Left ventricle myocardium inferior (tissue), 1 donor: ENCODE data around the gene RPA3. TPM values are rescaled to one million over a fixed set of nuclear protein-coding genes. Genes with fewer than 3 reads are reported as not detected.
A peak's percentile ranks its signal among the peaks of the same experiment; 100 is the strongest.

Source experiments
- DNase-seq: peaks from one replicate; pipeline ENCODE4 v3.0.0-alpha.2; 2020
- H3K27ac ChIP-seq: fragments of 200-600 bp; replicated peaks from 2 replicates; pipeline ENCODE4 v1.8.0; 2021
- H3K27me3 ChIP-seq: fragments of 200-600 bp; 2 replicates; pipeline ENCODE4 v1.8.0; 2021; ENCODE audit warnings: low read depth
- H3K36me3 ChIP-seq: fragments of 200-600 bp; 2 replicates; pipeline ENCODE4 v1.8.0; 2021
- H3K4me1 ChIP-seq: fragments of 200-600 bp; 2 replicates; pipeline ENCODE4 v1.8.0; 2021
- H3K4me3 ChIP-seq: fragments of 200-600 bp; 2 replicates; pipeline ENCODE4 v1.8.0; 2021; ENCODE audit warnings: mild to moderate bottlenecking, moderate library complexity
- H3K9me3 ChIP-seq: fragments of 200-600 bp; replicated peaks from 2 replicates; pipeline ENCODE4 v1.8.0; 2021
- intact Hi-C: fragments of 100-400 bp; cut with micrococcal nuclease; formaldehyde crosslinking; loops from one replicate; pipeline ENCODE4 v1.11.0; 2022
- total RNA-seq: library from RNA; stranded (reverse); fragmentation: NEBNext Ultra II Directional; extraction: Animal tissue kit (Norgen Biotek cat#: 25700); gene quantifications from one replicate; pipeline ENCODE4 v1.2.1, GENCODE V29; 2021
- TF ChIP-seq, protein P1 (sequence below): fragments of 200-600 bp; IDR thresholded peaks from 2 replicates; pipeline ENCODE4 v1.8.0; 2021; ENCODE audit warnings: antibody characterized with exemption, mild to moderate bottlenecking, borderline replicate concordance
- donor health status: DM: no; HTN: yes; CAD: no; lungs with severe emphysema.

Gene RPA3
- total RNA-seq, 1 donor from 2014 or later, result 21.1 TPM

DNA sequence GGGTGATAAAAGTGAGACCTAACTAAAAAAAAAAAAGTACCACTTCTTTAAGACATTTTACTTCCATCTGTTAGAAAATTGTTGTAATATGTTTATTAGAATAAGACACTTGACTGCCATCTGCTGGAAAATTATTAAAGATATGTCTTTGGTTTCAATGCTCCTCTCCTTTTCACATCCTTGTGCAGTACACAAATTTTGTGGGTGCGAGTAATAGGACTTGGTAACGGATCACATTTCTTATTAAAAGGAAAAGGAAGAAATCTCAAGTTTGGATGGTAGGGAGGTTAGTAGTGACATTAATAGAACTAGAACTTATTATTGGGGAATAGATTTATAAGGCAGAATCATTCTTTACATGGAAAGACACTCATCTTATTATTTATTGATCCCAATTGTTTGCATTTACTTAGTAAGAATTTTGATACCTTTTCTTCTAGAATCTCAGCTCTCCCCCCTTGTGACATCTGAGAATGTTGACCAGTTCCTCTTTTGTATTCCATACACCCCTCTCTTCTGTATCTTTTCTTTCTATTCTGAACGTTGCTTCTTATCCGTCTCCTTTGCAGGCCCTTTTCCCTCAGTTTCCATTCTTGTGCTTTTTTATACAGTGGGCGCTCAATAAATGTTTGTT lies 43.0 kb upstream of the RPA3 start:
- H3K27ac ChIP-seq, result peak overlapping the region; percentile 76
- TF ChIP-seq, protein P1, sequence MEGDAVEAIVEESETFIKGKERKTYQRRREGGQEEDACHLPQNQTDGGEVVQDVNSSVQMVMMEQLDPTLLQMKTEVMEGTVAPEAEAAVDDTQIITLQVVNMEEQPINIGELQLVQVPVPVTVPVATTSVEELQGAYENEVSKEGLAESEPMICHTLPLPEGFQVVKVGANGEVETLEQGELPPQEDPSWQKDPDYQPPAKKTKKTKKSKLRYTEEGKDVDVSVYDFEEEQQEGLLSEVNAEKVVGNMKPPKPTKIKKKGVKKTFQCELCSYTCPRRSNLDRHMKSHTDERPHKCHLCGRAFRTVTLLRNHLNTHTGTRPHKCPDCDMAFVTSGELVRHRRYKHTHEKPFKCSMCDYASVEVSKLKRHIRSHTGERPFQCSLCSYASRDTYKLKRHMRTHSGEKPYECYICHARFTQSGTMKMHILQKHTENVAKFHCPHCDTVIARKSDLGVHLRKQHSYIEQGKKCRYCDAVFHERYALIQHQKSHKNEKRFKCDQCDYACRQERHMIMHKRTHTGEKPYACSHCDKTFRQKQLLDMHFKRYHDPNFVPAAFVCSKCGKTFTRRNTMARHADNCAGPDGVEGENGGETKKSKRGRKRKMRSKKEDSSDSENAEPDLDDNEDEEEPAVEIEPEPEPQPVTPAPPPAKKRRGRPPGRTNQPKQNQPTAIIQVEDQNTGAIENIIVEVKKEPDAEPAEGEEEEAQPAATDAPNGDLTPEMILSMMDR, result peak; percentile 73
- H3K27me3 ChIP-seq, result no peaks in the 10 kb centered on the region
- no peak for DNase-seq
- peaks cover 17% of the 10 kb centered on the region for H3K4me1 ChIP-seq
- intact Hi-C loops, result loop anchor here (2.0 kb wide), 1 partner anchor 81 kb away; no protein-coding TSS in a partner anchor
- no peaks in the 10 kb centered on the region for H3K36me3 ChIP-seq
- H3K4me3 ChIP-seq, result peak overlapping the region; percentile 62
- no peaks in the 10 kb centered on the region for H3K9me3 ChIP-seq

DNA sequence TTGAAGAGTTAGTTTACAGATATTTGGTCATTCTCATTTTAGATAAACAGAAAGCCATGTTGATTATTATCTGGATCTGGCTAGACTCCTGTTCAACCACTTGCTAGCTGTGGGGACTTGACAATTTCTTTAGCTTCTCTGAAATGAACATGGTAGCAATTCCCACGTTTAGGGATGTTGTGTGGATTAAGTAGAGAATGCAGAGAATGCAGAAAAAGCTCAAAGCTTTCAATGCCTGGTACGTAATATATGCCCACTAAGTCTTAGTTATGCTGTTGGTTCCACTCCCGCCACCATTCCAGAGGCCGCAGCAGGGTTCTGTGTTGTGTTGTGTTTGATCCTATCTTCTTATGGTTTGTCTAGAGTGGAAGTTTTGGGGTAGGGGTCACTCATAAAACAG lies 39.2 kb upstream of the RPA3 start:
- Histone ChIP-seq H3K27ac (no peak overlapping the region), H3K4me3 (no peak overlapping the region), H3K36me3 (no peaks in the 10 kb centered on the region), H3K4me1 (peaks cover 10% of the 10 kb centered on the region), H3K9me3 (no peaks in the 10 kb centered on the region), H3K27me3 (no peaks in the 10 kb centered on the region)
- TF ChIP-seq, protein P1, result no peak
- intact Hi-C loops, result no loop called here
- DNase-seq, result no peak

DNA sequence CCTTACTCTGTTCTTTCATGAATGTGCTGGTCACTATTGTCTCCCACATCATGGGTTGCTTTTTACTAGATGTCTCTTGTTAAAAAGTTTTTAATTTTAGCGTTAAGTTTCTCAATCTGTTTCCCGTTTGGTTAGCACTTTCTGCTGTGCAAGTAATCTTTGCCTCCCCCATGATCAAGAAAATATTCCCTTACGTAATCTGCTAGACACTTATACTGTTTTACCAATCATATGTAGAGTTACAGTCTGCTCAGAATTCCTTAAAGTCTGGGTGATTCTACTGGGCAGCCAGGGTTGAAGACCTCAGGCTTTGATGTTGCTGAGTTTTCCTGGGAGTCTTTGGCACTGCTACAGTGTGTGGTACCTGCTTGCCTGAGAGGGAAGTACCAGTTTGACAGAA lies 38.2 kb upstream of the RPA3 start:
- no peaks in the 10 kb centered on the region for H3K9me3 ChIP-seq
- H3K36me3 ChIP-seq, result no peaks in the 10 kb centered on the region
- intact Hi-C loops, result no loop called here
- TF ChIP-seq, protein P1, result no peak
- H3K4me1 ChIP-seq, result peaks cover 9% of the 10 kb centered on the region
- H3K27ac ChIP-seq, result no peak overlapping the region
- no peak overlapping the region for H3K4me3 ChIP-seq
- DNase-seq, result no peak
- no peaks in the 10 kb centered on the region for H3K27me3 ChIP-seq

DNA sequence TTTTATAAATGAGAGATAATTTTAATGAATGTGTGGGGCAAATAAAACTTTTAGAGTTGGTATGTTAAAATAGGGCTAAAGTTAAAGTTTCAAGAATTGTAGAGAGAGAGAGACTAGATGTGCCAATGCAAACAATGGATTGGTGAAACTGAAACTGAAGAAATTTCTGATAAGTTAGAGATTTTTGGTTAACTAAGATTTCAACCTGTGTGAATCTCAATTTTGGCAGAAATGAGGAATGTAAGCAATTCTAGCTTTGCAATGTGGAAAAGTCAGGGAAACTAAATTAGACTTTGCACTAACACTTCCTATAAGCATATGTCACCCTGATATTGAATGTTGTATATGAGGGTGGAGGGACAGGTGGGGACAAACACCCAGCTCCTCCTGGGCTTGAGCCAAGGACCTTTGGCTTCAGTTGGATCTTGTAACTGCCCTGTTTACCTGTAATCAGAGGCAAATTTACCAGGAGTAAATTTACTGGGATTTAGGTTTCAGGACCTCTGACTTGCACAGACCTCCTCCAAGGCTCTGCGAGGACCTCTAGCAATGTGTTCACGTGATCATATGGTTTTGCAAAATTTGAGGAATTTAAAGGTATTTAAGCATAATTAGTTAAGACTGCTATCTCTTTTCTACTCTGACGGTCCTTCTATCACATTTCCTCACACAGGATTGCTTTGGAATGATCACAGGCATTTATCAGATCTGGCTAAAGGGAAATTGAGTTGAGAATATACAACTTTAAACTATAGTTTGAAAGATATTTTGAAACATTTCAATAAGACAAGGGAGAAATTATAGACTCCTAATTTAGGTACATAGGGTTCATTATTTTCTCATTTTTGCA lies 33.1 kb upstream of the RPA3 start:
- DNase-seq, result no peak
- H3K27me3 ChIP-seq, result no peaks in the 10 kb centered on the region
- TF ChIP-seq, protein P1, result no peak
- H3K4me1 ChIP-seq, result peaks cover 17% of the 10 kb centered on the region
- H3K36me3 ChIP-seq, result no peaks in the 10 kb centered on the region
- intact Hi-C loops, result no loop called here
- no peaks in the 10 kb centered on the region for H3K9me3 ChIP-seq
- no peak overlapping the region for H3K4me3 ChIP-seq
- H3K27ac ChIP-seq, result no peak overlapping the region

DNA sequence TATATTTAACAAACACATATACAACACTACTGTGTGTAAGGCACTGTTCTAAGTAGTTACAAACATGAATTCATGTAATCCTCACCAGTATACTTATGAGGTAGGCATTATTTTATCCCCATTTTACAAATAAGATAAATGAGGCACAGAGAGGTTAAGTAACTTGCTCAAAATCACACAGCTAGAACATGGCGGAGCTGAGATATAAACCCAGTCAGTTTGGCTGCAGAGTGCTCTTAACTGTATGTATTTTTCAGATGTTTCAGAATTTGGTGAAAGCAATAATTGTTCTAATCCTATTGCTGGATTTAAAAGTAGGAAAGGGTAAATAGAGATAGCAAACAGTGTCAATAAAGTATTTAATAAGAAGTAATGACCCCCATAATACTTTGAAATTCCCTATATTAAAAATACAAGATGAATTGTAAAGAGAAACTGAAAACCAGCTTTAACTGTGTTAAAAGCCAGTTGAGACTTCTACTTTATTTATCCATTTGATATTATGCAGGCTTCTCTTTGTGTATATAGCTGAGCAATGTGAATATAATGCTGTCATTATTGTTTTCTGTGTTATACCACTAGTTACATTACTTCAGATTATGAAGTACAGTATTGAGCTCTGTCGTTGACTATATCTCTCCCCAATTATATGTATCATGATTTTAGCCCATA lies 32.3 kb upstream of the RPA3 start:
- intact Hi-C loops, result no loop called here
- TF ChIP-seq, protein P1, result no peak

More for the DNA sequence above, 32.3 kb upstream of the RPA3 start:
- H3K9me3 ChIP-seq, result no peaks in the 10 kb centered on the region
- H3K4me1 ChIP-seq, result peaks cover 24% of the 10 kb centered on the region
- no peaks in the 10 kb centered on the region for H3K36me3 ChIP-seq
- H3K27me3 ChIP-seq, result no peaks in the 10 kb centered on the region
- no peak for DNase-seq
- no peak overlapping the region for H3K4me3 ChIP-seq
- no peak overlapping the region for H3K27ac ChIP-seq
